Measurements from ENCODE around the gene ATAD3B.

ATAD3B gene

GRCh38 chr1:1539310-1540089, 67.9 kb downstream of the ATAD3B start:
- Histone ChIP-seq H3K36me3 (ENCODE audit: control insufficient read depth in 1 of 2, insufficient read depth in 2 of 2, low read length in 2 of 2) (peaks cover 4 to 14% of the 10 kb centered on the region in 2 donors), H3K27me3 (ENCODE audit: low read depth, low read length) (no peaks in the 10 kb centered on the region), H3K4me1 (ENCODE audit: control insufficient read depth in 1 of 2, insufficient read depth in 2 of 2, low read length in 2 of 2) (peaks cover 0 to 29% of the 10 kb centered on the region in 2 donors), H3K9me3 (ENCODE audit: control insufficient read depth in 1 of 2, low read length in 2 of 2) (no peaks in the 10 kb centered on the region), H3K27ac (ENCODE audit: low read length) (no peak overlapping the region), H3K4me3 (ENCODE audit: low read depth in 1 of 2, low read length in 2 of 2) (peak overlapping the region in 1 of 2 donors; percentile 76)

GRCh38 chr1:1540090-1540817, 68.7 kb downstream of the ATAD3B start, which contains the start of gene TMEM240:
Gene TMEM240 (minus strand): TSS chr1:1540624. CDS start chr1:1540346, 278 bp downstream.
- Histone ChIP-seq H3K27ac (ENCODE audit: low read length) (no peak within 1 kb of the TSS), H3K9me3 (ENCODE audit: control insufficient read depth in 1 of 2, low read length in 2 of 2) (no peaks in the 10 kb centered on the region), H3K27me3 (ENCODE audit: low read depth, low read length) (no peaks in the 10 kb centered on the region), H3K36me3 (ENCODE audit: control insufficient read depth in 1 of 2, insufficient read depth in 2 of 2, low read length in 2 of 2) (peaks cover 4 to 14% of the 10 kb centered on the region in 2 donors), H3K4me1 (ENCODE audit: control insufficient read depth in 1 of 2, insufficient read depth in 2 of 2, low read length in 2 of 2) (peaks cover 0 to 29% of the 10 kb centered on the region in 2 donors), H3K4me3 (ENCODE audit: low read depth in 1 of 2, low read length in 2 of 2) (peak within 1 kb of the TSS in 1 of 2 donors; percentile 76)

GRCh38 chr1:1540818-1541628, 69.5 kb downstream of the ATAD3B start:
- Histone ChIP-seq H3K4me1 (ENCODE audit: control insufficient read depth in 1 of 2, insufficient read depth in 2 of 2, low read length in 2 of 2) (peaks cover 0 to 29% of the 10 kb centered on the region in 2 donors), H3K27me3 (ENCODE audit: low read depth, low read length) (no peaks in the 10 kb centered on the region), H3K9me3 (ENCODE audit: control insufficient read depth in 1 of 2, low read length in 2 of 2) (no peaks in the 10 kb centered on the region), H3K27ac (ENCODE audit: low read length) (no peak overlapping the region), H3K36me3 (ENCODE audit: control insufficient read depth in 1 of 2, insufficient read depth in 2 of 2, low read length in 2 of 2) (peaks cover 4 to 14% of the 10 kb centered on the region in 2 donors), H3K4me3 (ENCODE audit: low read depth in 1 of 2, low read length in 2 of 2) (peak overlapping the region in 1 of 2 donors; percentile 57)

- H3K27me3 ChIP-seq (ENCODE audit: low read depth, low read length) = no peaks in the 10 kb centered on the region
- no peak overlapping the region for H3K4me3 ChIP-seq (ENCODE audit: low read depth in 1 of 2, low read length in 2 of 2)
- H3K9me3 ChIP-seq (ENCODE audit: control insufficient read depth in 1 of 2, low read length in 2 of 2) = no peaks in the 10 kb centered on the region
- peaks cover 4 to 14% of the 10 kb centered on the region in 2 donors for H3K36me3 ChIP-seq (ENCODE audit: control insufficient read depth in 1 of 2, insufficient read depth in 2 of 2, low read length in 2 of 2)
- no peak overlapping the region for H3K27ac ChIP-seq (ENCODE audit: low read length)
- peaks cover 0 to 20% of the 10 kb centered on the region in 2 donors for H3K4me1 ChIP-seq (ENCODE audit: control insufficient read depth in 1 of 2, insufficient read depth in 2 of 2, low read length in 2 of 2)
Measured at GRCh38 chr1:1541956-1542765, 70.6 kb downstream of the ATAD3B start.

- Histone ChIP-seq H3K9me3 (ENCODE audit: control insufficient read depth in 1 of 2, low read length in 2 of 2) (no peaks in the 10 kb centered on the region), H3K4me3 (ENCODE audit: low read depth in 1 of 2, low read length in 2 of 2) (no peak overlapping the region), H3K27me3 (ENCODE audit: low read depth, low read length) (no peaks in the 10 kb centered on the region), H3K27ac (ENCODE audit: low read length) (no peak overlapping the region), H3K36me3 (ENCODE audit: control insufficient read depth in 1 of 2, insufficient read depth in 2 of 2, low read length in 2 of 2) (peaks cover 4 to 14% of the 10 kb centered on the region in 2 donors), H3K4me1 (ENCODE audit: control insufficient read depth in 1 of 2, insufficient read depth in 2 of 2, low read length in 2 of 2) (peaks cover 0 to 20% of the 10 kb centered on the region in 2 donors)
Measured at GRCh38 chr1:1542766-1543705, 71.5 kb downstream of the ATAD3B start.

- peaks cover 4 to 14% of the 10 kb centered on the region in 2 donors for H3K36me3 ChIP-seq (ENCODE audit: control insufficient read depth in 1 of 2, insufficient read depth in 2 of 2, low read length in 2 of 2)
- no peaks in the 10 kb centered on the region for H3K27me3 ChIP-seq (ENCODE audit: low read depth, low read length)
- H3K4me3 ChIP-seq (ENCODE audit: low read depth in 1 of 2, low read length in 2 of 2) = no peak overlapping the region
- H3K27ac ChIP-seq (ENCODE audit: low read length) = no peak overlapping the region
- H3K9me3 ChIP-seq (ENCODE audit: control insufficient read depth in 1 of 2, low read length in 2 of 2) = no peaks in the 10 kb centered on the region
- H3K4me1 ChIP-seq (ENCODE audit: control insufficient read depth in 1 of 2, insufficient read depth in 2 of 2, low read length in 2 of 2) = peaks cover 0 to 14% of the 10 kb centered on the region in 2 donors
Measured at GRCh38 chr1:1543706-1544099, 72.1 kb downstream of the ATAD3B start.

GRCh38 chr1:1544544-1544943, 73.0 kb downstream of the ATAD3B start:
- peaks cover 4 to 14% of the 10 kb centered on the region in 2 donors for H3K36me3 ChIP-seq (ENCODE audit: control insufficient read depth in 1 of 2, insufficient read depth in 2 of 2, low read length in 2 of 2)
- no peaks in the 10 kb centered on the region for H3K9me3 ChIP-seq (ENCODE audit: control insufficient read depth in 1 of 2, low read length in 2 of 2)
- no peaks in the 10 kb centered on the region for H3K27me3 ChIP-seq (ENCODE audit: low read depth, low read length)
- H3K4me1 ChIP-seq (ENCODE audit: control insufficient read depth in 1 of 2, insufficient read depth in 2 of 2, low read length in 2 of 2) = peaks cover 0 to 6% of the 10 kb centered on the region in 2 donors
- H3K4me3 ChIP-seq (ENCODE audit: low read depth in 1 of 2, low read length in 2 of 2) = no peak overlapping the region
- H3K27ac ChIP-seq (ENCODE audit: low read length) = no peak overlapping the region

Data from muscle layer of duodenum (tissue), 2 donors.